HG03060 (cell line): ENCODE measurements around the gene DLGAP1.

ENCODE experiments used
- ATAC-seq: cut with Tn5 transposase; IDR thresholded peaks from one replicate; pipeline ENCODE4 v1.9.1; 2021; ENCODE audit warnings: low read depth, moderate number of reproducible peaks; ENCODE audit not compliant: unreplicated experiment

DLGAP1 gene

DNA sequence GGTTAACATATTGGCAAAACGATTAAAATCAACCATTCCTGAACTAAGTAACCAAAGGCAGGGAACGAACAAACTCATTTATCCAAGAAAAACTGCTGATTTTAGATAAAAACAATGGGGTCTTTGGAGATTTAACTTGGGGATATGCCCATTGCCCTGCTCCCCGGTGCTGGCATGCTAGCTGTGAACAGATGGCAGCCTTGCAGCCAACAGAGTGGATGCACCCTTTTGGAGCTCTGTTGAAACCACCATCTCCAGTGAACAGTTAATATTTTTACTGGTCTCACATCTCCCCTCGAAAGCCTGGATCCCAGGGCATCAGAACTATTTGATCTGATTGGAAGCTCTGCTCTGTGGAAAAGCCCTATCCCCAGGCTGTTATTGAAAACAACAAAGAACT lies 702.0 kb downstream of the DLGAP1 start:
- ATAC-seq, result no peak

DNA sequence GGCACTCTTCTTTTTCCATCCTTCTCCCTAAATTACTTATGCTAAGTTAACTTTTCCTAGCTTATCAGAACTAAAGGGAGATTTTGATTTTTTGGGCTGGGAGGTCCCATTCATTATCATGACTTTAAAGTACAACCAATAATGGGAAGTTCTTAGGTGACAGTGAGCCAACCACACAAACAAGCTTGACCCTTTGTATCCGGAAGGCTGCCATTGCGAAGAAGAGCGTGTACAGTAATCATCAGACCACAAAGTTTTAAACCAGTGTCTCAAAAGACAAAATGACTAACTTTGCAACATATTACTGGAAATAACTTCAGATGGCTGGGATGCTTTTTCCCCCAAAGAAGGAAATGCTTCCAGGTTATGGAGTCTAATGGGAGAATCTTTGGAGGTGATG lies 707.0 kb downstream of the DLGAP1 start:
- ATAC-seq, result no peak

DNA sequence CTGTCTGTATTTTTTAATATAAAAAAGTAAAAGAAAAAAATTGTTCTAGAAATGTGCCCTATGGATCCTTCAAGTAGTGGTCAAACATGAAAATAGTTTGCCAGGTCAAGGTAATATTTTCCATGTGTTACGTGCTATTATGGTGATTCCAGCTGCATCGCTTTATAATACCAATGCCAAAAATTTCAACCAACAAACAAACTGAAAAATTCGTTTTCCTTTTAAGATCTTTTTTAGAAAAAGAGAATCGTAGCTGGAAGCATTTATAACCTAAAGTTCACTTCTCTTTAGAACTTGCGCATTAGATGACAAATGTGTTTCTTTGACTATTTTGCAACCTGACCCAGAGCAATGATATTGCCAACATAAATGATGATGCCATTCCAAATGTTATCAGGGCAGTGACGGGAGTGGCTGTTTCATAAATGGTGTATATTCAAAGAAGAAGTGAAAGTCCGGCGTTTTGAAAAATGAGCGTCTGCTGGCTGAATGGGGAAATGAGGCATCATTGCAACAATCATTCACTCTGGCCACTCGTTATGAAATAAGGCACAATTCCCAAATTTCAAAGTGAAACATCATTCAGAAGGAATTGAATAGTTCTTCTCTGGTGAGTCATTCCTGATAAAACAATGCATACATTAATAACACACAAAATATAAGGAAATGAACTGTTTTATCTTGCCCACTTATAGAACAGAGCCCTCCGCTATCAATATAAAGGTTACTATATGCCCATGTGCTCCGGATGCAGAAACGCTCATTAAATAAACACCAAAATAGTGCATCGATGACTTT lies 707.7 kb downstream of the DLGAP1 start:
- no peak for ATAC-seq

DNA sequence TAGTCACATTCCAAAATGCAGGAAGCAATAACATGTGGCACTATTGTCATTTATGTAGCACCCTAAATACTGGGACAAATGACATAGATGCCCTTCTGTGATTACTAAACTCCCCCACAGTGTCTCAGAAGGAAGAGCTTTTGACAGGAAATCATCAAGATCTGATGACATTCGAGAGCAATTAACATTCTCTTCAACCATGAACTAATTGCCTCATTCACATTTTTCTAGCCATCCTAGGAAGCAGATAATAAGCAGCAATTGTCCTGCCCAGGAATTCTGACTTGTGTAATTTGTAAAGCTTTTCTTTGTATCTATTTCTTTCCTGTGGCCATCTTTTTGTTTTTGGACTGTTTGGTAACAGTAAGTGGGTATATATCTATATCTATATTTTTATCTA lies 712.6 kb downstream of the DLGAP1 start:
- no peak for ATAC-seq

DNA sequence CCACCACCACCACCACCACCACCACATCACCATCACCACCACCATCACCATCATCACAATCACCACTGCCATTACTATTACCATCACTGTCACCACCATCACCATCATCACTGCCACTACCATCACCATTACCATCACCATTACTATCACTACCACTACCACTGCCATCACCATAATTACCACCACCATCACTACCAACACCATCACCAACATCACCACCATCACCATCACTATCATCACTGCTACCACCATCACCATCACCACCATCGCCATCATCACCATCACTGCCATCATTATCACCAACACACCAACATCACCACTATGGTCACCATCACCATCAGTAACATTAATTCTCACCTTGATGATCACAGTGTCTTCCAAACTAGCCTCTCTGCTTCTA lies 713.8 kb downstream of the DLGAP1 start:
- ATAC-seq, result no peak

DNA sequence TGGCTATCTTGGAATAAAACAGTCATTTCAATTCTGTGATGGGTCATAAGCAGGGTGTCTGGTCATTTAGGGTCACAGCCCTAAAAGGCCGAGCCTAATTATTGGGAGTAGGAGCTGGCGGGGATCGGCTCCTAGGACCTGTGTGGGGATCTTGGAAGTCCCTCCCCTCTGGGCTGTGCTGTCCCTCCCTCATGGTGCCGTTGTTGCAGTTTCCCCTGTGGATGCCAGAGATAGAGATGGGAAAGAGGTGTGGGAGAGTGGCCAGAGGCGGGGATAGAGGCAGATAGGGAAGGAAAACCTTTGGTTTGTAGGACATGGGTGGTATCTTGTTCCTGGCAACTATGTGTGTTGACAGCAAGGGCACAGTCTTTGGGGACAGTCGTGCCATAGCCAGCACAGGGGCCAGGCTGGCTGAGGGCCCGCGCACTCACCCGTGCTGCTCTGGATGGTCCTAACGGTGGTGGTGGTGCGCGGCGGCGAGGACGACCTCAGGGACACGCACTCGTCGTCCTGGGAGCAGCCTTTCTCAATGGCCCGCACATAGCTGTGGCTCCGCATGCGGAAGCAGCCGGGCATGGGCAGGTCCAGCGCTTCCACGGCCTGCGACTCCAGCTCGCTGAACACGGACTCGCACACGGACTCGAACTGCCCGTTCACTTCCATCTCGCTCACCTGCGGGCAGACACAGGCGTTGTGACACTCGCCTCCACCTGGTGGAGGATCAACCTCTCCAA lies 726.2 kb downstream of the DLGAP1 start:
- ATAC-seq, result no peak

DNA sequence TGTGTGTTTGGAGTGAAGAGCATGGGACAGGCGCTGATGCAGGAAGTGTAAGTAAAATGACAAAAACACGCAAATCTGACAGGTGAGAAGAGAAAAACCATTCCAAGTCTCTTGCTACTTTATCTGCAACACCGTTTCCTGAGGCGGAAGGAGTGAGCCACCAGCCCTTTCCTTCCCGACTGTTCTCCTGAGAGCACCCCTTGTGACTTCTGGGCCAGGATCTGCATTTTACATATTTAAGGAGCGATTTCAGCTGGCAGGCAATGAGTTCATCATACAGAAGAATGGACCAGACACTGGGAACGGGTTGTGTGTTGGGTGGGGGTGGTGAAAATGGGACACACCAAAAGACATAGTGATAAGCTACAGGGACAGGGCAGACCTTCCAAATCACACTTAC lies 727.8 kb downstream of the DLGAP1 start:
- no peak for ATAC-seq

DNA sequence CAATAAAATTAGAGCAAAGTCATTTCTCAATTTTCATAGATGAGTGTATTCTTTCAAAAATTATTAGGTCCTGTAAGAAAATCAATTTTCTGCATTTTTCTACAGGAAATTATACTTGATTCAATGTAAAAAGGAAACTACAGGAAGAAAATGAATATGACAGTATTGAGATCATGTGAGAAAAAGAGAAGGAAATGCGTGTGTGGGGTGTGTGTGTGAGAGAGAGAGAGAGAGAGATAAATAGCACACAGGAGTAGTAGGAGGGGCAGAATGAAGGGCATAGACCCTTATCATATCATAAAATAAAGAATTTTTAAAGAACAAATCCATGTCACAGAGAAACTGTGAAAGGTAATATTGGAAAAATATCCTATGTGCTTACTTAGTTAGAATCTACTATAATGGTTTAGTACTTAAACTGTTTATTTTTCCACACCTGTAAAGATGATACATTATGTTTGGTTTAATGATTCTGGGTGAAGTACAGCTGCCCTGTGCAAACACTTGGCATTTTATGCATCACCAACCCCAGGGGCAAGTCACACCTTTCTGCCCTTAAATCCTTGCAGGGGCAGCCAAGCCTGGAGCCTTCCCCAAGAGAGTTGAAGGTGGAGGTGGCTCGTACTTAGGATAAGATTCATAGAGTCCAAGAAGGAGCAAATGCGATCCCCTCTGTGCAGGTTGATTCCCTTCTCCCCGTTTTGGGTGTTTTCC lies 728.7 kb downstream of the DLGAP1 start:
- no peak for ATAC-seq

DNA sequence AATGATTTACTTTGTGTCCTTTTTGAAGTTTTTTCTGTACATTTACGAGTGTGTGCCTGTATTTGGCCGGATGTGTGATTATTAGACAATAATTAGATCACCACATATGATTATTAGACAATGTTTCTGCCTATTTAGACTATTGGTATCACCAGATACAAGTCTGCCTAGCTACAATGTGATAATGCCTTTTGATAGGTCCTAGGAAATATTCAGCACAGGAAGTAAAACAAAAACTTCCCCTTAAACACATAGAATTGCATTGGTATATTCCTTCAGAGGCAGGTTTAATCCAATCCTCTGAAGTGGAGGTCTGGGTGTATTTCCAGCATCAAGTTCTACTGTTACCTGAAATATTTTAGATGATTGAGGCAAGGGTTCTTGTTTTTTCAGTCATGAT lies 730.0 kb downstream of the DLGAP1 start:
- ATAC-seq, result no peak

DNA sequence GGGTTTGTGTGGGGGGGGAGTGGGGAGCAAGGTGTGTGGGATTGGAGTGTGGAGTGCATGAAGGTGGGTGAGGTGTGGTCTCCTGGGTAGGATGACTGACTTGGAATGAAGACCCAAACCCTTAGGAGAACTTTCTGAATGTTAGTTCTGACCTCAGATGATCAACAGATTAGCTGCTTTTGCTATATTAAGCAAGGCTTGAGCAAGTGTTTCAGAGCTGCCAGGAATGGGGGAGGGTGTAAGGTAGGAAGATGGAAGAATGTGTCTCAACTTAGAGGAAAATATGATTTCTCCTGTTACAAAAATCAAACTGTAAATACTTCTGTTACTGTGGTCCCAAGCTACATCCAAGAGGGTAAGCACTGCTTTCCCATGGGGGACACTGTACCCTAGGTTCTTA lies 731.6 kb downstream of the DLGAP1 start:
- ATAC-seq, result no peak

DNA sequence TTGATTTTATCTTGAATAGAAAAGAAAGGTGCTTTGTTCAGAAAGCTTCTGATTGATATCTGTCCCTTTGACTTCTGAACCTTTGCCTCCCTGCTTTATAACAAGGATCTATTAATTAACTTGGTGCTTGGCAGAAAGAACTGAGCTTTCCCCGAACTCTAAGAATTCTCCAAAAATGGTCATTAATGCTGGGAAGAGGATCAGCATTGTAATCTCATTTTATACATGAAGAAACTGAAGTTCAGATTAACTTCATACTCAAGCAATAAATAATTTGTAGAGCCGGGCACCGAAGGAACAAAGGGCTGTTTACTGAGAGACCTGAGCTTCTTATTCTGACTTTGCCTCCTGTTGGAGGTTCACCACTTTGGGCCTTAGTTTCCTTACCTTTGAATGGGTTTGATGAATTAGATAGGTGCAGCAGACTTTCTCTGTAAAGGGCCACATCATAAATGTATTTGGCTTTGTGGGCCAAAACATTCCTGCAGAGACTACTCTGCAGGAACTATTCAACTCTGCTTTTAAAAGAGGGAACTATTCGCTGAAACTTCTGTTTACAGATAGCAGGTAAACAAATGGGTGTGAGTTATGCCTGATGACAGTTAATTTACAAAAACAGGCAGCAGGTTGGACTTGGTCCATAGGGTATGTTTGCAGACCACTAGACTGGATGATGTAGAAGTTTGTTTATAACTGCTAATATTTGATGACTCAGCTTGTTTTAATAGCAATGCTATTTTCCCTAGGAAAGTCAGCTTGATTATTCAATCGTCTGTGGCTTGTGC lies 732.3 kb downstream of the DLGAP1 start:
- no peak for ATAC-seq

DNA sequence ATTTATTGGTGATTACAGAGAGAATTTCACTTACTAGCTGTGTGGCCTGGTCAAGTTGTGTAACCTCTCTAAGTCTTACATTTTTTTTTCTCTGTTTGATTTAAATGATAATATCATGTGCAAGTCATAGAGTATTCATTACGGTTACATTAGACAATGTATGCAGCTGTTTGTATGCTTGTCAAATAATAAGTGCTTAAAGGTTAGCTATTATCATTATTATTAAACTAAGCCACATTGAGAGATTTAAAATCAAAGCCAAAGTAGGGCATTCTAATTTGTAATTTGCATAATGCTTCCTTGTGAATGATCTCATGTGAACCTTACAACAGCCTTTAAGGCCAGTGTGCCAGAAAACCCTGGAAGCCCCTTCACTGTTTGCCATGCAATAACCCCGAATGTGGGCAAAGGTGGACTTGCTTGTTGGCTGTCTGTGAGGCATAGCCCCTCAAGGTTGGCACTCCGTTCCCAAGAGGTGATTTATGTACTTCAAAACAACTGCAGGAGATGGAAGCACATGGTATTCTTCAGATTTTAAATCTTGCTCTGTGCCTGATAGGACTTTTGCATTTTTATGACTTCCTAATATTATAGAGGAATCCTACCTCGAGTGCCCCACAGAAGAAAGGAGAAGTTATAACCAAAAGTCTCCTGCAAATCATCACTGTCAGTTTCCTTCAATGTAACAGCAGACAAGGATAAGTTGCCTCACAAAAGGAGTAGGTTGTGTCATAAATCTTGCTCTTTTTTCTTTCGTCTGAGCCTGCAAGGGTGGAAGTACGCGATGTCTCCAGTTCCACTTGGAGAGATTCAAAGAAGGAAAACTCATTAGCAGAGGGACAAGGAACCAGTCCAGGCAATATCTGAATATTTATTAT lies 733.1 kb downstream of the DLGAP1 start:
- no peak for ATAC-seq

DNA sequence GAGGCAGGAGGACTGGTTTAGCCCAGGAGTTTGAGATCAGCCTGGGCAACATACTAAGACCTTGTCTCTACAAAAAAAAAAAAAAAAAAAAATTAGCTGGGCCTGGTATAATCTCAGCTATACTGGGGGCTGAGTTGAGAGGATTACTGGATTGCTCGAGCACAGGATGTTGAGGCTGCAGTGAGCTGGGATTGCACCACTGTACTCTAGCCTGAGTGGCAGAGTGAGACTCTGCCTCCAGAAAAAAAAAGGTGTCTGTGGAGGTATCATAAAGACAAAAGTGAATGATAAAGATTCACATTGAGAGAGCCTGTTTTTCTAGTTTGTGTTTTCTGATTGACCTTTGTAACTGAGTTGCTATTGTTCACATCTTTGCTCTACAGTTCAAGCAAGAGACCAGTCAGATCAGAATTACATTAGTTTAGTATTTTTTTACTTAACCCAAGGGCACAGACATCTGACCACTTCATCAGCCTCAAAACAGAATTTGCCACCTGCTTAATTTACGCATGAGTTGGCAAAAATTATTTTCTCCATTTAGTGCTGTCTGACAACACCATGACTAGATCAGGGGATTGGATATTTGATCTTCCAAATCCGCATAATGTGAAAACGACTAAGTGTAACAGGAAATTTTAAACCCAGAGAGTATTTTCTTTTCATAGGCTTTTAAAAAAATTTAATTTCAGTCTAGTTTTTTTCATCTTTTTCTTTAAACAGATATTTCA lies 734.1 kb downstream of the DLGAP1 start:
- no peak for ATAC-seq

DNA sequence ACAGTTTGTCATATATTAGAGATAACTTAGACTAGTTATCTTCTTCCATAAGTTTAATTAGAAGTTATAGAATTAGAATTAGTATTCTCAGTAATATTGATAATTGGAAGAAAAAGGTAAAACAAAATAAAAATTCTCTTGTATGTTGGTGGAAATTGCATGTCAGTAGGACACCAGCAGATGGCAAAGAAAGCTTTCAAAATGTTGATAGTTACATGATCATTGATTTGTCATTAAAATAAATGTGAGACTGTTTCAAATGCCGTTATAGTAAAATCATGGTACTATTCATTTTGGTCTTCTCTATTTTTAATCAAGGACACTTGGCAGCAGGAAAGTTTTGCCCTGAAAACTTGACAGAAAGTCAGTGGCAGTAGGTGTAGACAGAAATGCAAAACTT lies 734.9 kb downstream of the DLGAP1 start:
- no peak for ATAC-seq

DNA sequence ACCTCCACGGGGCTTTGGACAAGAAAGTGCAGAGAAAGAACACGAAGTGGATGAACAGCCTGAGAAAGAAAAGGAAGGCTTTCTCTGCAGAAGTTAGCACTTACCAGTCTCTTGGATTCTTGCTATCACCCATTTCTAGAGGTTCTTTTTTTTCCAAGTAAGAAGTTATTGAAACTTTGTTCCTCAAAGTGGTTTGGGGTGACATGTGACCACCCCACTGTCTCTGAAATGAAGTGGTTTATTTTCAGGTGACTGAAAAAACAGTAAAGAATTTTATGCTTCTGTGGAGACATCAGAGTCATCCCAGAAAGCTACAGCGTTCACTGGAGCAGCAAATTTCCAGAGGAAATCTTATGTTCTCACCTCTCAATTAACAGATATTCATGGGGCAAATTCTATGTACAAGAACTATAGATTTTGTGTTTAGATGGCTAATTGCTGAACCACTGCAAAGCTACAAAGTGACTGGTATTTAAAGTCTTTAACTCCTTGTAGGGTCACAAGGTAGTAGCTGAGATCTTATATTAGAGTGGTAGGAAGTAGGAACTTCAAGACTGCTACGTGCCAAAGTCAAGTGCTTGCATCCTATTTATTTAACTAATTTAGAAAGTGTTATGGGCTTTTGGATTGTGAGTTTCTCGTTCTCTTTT lies 737.6 kb downstream of the DLGAP1 start:
- ATAC-seq, result no peak

DNA sequence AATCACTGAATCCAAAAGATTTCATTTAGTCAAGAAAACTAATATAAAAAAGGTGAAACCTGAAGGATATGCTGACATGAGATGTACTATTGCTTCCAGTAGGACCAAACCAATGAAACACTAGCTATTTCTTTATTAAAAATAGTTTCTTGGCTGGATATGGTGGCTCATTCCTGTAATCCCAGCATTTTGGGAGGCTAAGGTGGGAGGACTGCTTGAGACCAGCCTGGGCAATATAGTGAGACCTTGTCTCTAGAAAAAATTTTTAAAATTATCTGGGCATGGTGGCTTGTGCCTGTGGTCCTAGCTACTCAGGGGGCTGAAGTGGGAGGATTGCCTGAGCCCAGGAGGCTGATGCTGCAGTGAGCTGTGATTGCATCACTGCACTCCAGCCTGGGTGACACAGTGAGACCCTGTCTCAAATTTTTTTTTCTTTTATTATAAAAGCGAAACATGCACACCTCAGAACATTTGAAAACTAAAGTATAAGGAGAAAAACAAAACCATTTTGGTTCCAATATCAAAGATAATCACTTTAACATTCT lies 738.9 kb downstream of the DLGAP1 start:
- no peak for ATAC-seq

DNA sequence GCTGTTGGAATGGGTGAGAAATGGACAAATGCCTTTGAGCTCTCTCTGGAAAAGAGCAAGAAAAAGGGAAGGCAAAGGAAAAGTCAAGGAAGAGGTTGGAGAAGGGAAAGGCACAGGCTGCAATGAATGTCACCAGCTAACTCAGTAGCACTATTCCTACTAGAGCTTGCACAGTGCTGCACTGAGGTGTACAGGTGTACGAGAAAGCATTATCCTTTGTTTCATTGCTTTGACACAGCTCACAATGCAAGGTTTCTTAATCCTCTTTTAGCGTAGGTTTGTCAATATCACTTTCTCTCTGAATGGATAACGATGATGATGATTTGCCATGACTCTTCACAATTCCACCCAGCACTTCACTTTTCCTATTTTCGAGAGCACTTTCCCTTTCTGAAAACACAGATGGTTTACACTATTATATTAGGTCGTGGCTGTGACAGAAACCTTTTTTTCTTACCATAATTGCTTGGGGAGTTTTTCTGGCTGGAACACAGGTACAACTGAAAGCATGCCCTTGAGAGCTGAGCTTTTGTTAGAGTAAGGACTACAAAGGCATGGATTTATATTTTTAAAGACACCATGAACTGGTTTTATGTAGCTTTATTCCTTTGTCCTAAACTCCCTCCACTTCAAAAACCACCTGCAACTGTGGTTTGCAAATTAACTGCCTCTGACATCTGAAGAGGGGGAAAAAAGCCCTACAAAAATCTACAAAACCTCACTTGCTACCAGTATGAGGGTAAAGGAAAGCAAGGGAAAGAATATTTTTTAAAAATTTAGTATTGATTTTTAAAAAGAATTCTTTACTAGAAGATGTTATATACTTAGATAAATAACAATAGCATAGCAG lies 739.7 kb downstream of the DLGAP1 start:
- ATAC-seq, result no peak
